Kidney tubule cell (primary cell): Measurements from ENCODE around the gene RABL6.
"Not testable (repeated sequence)": the region's sequence is repeated elsewhere in the genome, so short reads cannot be mapped to it uniquely, and the experiment has no call there.

Source experiments
- DNase-seq: peaks from one replicate; pipeline ENCODE4 v3.0.0-alpha.2; 2018; ENCODE audit warnings: low spot score

Gene RABL6, protein sequence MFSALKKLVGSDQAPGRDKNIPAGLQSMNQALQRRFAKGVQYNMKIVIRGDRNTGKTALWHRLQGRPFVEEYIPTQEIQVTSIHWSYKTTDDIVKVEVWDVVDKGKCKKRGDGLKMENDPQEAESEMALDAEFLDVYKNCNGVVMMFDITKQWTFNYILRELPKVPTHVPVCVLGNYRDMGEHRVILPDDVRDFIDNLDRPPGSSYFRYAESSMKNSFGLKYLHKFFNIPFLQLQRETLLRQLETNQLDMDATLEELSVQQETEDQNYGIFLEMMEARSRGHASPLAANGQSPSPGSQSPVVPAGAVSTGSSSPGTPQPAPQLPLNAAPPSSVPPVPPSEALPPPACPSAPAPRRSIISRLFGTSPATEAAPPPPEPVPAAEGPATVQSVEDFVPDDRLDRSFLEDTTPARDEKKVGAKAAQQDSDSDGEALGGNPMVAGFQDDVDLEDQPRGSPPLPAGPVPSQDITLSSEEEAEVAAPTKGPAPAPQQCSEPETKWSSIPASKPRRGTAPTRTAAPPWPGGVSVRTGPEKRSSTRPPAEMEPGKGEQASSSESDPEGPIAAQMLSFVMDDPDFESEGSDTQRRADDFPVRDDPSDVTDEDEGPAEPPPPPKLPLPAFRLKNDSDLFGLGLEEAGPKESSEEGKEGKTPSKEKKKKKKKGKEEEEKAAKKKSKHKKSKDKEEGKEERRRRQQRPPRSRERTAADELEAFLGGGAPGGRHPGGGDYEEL

DNA sequence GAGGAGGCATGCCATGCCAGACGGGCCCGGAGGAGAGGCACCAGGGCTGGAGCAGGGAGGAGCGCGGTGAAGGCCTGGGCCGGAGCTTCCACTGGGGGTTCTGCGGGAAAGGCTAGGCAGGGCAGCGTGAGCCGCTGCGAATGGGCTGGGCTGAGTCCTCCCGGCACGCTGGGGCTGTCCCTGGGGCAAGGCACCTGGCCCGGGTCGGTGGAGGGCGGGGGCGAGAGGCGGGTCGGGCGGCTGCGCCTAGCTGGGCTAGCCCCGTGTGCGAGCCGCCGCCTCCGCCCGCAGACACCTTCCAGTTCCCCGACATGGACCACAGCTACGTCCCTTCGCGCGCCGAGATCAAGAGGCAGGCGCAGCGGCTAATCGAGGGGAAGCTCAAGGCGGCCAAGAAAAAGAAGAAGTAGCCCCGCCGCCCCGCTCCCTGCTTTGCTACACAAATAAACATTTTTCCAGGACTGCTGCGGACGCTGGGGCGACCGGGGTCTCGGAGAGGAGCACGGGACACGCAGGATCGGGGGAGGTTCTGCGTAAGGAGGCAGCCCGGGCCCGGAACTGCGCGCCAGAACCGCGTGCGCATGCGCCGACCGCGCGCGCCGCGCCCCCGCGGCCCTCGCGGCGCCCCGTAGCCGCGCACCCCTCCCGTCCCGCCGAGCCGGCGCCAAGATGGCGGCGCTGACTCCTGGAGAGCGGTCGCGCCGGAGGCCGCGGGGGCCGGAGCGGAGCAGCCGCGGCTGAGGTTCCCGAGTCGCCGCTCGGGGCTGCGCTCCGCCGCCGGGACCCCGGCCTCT is at the start of gene RABL6:
RABL6 (plus strand) TSS at position 668 of the 794 bp plus-strand sequence. CDS start 249 bp downstream, outside the sequence.
- peak; percentile 83 for DNase-seq

GRCh38 chr9:136759001-136759400 is 48.7 kb upstream of the RABL6 start:
- no peak for DNase-seq

DNA sequence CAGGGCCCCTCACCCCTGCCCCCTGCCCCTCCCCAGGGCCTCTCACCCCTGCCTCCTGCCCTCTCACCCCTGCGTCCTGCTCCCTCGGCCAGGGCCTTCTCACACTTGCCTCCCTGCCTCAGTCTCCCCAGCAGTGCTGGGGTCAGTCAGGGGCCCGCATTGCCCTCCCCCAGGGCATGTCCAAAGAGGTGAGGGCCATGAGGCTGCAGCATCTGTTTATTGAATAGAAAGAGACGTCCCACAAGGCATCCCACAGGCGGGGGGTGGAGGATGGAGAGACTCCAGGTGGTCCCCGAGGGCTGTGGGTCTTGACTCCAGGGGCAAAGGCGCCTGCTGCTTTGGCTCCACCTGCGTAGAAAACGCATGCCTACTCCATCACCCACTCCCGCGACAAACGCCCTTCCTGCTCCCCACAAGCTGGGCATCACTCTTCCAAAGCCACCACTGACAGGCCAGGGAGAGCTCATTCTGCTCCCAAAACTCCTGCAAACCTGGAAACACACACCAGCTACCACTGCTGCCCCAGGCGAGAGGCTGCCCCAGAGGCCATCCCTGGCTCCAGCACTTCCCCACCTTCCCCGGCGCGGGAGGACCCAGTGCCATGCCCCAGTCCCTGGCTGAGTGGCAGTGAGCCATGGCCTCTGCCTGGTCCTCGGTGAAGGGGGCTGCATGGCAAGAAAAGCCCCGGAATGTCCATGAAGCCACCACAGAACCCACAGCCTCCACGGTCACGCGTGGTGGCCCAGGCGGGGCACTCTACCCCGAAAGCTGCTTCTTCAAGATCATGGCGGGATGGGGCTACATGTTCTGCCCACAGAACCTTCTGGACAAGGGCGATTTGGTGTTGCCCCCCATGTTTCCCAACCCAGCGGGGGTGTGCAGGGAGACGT is 48.1 kb upstream of the RABL6 start:
- DNase-seq: no peak

GRCh38 chr9:136760424-136760823 is 47.3 kb upstream of the RABL6 start:
- no peak for DNase-seq

- DNase-seq: peak; percentile 66
These were observed 46.8 kb upstream of the RABL6 start for GRCh38 chr9:136760834-136761544.

DNA sequence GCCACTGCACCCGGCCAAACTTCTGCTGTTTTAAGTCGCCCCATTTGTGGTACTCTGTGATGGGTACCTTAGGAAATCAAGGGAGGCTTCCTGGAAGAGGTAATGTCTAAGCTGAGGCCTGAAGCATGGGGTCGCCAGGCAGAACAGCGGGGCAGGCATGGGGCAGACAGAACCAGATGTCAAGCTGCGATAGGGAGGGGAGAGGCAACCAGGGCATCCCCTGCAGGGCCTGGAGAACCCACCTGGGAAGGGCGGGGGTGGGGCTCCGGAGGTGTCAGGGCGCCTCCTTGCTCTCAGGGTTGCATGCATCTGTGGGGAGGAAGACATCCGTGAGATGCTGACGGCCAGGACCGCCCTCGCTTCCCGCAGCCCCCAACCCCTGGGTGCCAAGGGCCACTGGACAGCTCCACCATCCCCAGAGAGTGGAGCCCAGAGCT is 46.2 kb upstream of the RABL6 start:
- no peak for DNase-seq

- no peak for DNase-seq
These were observed 45.5 kb upstream of the RABL6 start for GRCh38 chr9:136762221-136762691.

DNA sequence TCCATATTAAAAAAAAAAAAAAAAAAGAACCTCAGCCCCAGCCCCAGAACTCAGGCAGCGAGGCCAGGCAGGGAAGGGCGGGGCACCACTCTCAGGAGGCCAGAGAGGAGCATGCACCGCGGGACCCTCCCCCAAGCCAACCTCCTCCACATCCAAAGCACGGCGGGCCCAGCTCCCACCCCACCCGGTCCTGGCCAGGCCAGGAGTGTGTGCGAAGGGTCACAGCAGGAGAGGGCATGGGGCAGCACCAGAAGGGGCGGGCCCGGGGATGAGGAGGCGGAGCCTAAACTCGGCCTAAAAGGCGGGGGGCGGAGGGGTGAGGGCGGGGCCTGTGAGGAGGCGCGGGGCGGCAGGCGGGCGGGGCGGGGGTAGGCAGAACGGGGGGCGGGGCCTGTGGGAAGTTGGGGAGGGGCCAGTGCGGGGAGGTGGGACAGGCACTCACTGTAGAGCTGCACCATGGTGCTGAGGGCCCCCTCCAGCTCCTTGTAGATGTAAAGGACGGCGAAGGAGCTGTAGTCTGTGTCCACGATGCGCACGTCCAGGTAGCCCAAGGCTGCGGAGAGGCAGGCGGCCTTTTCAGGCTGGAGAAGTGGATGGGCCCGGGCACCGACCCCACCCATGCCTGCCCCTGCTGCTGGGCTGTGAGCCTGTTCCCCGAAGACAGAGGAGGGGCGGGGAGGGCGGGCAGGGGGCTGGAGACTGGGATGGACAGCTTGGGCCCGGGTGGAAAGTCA is 44.7 kb upstream of the RABL6 start:
- no peak for DNase-seq

GRCh38 chr9:136763649-136764035 is 44.1 kb upstream of the RABL6 start:
- DNase-seq: no peak

GRCh38 chr9:136764301-136764891 is 43.4 kb upstream of the RABL6 start, which contains the start of gene LCN15:
Gene LCN15 (minus strand): TSS chr9:136764518. CDS start chr9:136764488, 30 bp downstream.
- DNase-seq: no peak

GRCh38 chr9:136765041-136765440 is 42.7 kb upstream of the RABL6 start:
- DNase-seq: no peak

DNA sequence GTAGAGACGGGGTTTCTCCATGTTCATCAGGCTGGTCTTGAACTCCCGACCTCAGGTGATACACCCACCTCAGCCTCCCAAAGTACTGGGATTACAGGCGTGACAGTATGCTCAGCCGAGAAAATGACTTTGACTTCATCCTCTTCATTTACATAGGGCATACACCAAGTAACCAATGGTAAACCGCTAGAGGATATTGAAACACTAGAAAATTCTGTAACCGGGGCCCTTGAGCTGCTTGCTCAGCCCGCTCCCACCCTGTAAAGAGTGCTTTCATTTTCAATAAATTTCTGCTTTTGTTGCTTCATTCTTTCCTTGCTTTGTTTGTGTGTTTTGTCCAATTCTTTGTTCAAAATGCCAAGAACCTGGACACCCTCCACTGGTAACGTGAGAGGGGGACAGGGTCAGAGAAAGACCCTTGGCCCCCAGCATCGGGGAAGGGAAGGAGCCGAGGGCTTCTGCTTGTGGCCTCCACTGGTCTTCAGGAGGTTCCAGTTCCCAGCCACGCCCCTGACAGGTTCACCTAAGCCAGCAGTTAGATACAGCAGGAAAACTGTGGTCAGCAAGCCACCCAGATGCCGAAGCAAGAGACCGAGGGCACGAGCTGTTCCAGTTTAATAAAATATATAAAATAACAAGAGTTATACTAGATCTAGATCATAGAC is 41.9 kb upstream of the RABL6 start:
- DNase-seq: not testable (repeated sequence)

- DNase-seq: peak; percentile 83
These were observed 41.2 kb upstream of the RABL6 start for GRCh38 chr9:136766410-136767120.

- DNase-seq: no peak
These were observed 38.0 kb upstream of the RABL6 start for GRCh38 chr9:136769710-136770191.

DNA sequence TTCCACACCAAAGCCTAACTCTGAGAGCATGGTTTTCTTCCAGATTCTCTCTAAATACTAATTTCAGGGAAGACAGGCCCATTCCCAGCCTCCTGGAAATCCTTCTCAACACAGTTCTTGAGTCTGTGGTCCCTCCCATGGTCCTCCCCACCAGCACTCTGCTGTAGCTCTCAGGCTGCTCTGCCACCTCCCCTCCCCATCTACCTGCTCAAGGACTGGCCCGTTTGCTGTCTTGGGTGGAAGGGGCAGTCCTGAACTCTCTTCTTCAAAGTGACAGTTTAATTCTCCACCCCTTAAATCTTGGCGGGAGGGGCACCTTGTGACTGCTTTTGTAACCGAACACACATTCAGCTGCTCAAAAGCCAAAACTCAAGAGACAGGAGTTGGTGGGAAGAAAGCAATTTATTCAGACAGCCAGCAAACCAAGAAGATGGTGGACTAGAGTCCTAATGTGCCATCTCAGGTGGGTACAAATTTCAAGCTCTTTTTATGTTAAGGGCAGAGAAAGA is 35.8 kb upstream of the RABL6 start:
- no peak for DNase-seq

GRCh38 chr9:136773386-136774044 is 34.2 kb upstream of the RABL6 start:
- no peak for DNase-seq

GRCh38 chr9:136774416-136775045 is 33.2 kb upstream of the RABL6 start:
- no peak for DNase-seq
